Endodermal cell (in vitro differentiated cells): ENCODE data around the gene GBA3. TPM values are rescaled to one million over a fixed set of nuclear protein-coding genes. Genes with fewer than 3 reads are reported as not detected.

Source experiments
- DNase-seq: peaks from one replicate; pipeline ENCODE4 v3.0.0-alpha.2; 2017
- H3K27ac ChIP-seq: 2 replicates; pipeline ENCODE4 v1.5.1; 2013; ENCODE audit warnings: mild to moderate bottlenecking, low read depth, low read length, moderate library complexity
- H3K27me3 ChIP-seq: 2 replicates; pipeline ENCODE4 v1.6.1; 2013; ENCODE audit warnings: mild to moderate bottlenecking, low read length, moderate library complexity; ENCODE audit not compliant: insufficient read depth, control insufficient read depth, poor library complexity, severe bottlenecking
- H3K36me3 ChIP-seq: 2 replicates; pipeline ENCODE4 v1.7.0; 2013; ENCODE audit warnings: mild to moderate bottlenecking, low read length, moderate library complexity; ENCODE audit not compliant: control insufficient read depth, insufficient read depth
- H3K4me1 ChIP-seq: one replicate; pipeline ENCODE4 v1.7.0; 2013; ENCODE audit warnings: low read length; ENCODE audit not compliant: control insufficient read depth, insufficient read depth
- H3K4me3 ChIP-seq: 2 replicates; pipeline ENCODE4 v1.5.1; 2013; ENCODE audit warnings: mild to moderate bottlenecking, low read length, moderate library complexity
- H3K9ac ChIP-seq: 2 replicates; pipeline ENCODE4 v1.6.1; 2013; ENCODE audit warnings: mild to moderate bottlenecking, low read length, moderate library complexity; ENCODE audit not compliant: poor library complexity, severe bottlenecking; ENCODE audit errors: extremely low read depth
- H3K9me3 ChIP-seq: 2 replicates; pipeline ENCODE4 v1.6.1; 2013; ENCODE audit warnings: mild to moderate bottlenecking, low read length, moderate library complexity; ENCODE audit not compliant: control insufficient read depth
- H3K27ac Mint-ChIP-seq: 2 replicates; pipeline ENCODE4 v1.8.0; 2020; ENCODE audit warnings: mixed read lengths
- H3K27me3 Mint-ChIP-seq: 2 replicates; pipeline ENCODE4 v1.8.0; 2021; ENCODE audit warnings: mild to moderate bottlenecking, mixed read lengths; ENCODE audit not compliant: insufficient read depth
- H3K36me3 Mint-ChIP-seq: 2 replicates; pipeline ENCODE4 v1.8.0; 2020; ENCODE audit warnings: low read depth, mixed read lengths
- H3K4me1 Mint-ChIP-seq: 2 replicates; pipeline ENCODE4 v1.8.0; 2020; ENCODE audit warnings: mixed read lengths
- H3K4me3 Mint-ChIP-seq: 2 replicates; pipeline ENCODE4 v1.8.0; 2020; ENCODE audit warnings: mild to moderate bottlenecking, moderate library complexity, mixed read lengths
- H3K9me3 Mint-ChIP-seq: 2 replicates; pipeline ENCODE4 v1.8.0; 2020; ENCODE audit warnings: mild to moderate bottlenecking, mixed read lengths
- WGBS, 2 experiments: methylation state at CpG; one replicate each; pipeline versions ENCODE4 v1.1.5 to v1.1.7; 2013; ENCODE audit warnings: missing lambda C conversion rate in 2 of 2, mixed read lengths in 1 of 2; ENCODE audit not compliant: insufficient coverage in 1 of 2, insufficient read length in 1 of 2; 5-methylcytosine and 5-hydroxymethylcytosine counted together
- total RNA-seq, 2 donors: library from RNA; stranded (reverse); fragmentation: NEBNext Ultra II Directional in 1 of 2; extraction: Animal tissue kit (Norgen Biotek cat#: 25700) in 1 of 2; gene quantifications; 2 replicates in 1 of 2; 3 replicates in 1 of 2; pipeline ENCODE4 v1.2.1, GENCODE V29; 2021
- TF ChIP-seq, protein P1 (sequence below): fragments of 200-600 bp; sonication (generic); conservative IDR thresholded peaks from 2 replicates; pipeline ENCODE4 v1.5.0; 2021; ENCODE audit warnings: antibody characterized with exemption, mild to moderate bottlenecking

Gene GBA3
- total RNA-seq, 2 donors from 2014 or later = not detected

DNA sequence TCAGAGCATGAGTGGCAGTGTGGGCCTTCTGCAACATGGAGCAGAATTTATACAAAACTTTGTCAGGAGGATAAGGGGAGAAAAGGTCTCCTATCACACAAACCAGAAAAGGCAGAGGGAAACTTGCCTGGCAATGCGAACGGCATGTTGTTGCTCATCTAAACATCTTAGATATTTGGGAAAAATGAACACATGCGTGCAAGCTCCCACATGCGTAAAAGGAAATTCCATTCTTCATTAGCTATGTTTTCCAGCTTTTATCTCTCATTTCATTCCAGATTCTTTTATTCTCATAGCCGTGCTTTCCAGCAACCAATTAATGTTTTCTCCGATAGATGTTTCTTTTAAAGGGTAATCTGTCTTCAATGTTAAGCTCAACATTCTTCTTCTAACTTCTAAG, 31.3 kb upstream of the GBA3 start:
- Mint-ChIP-seq H3K9me3 (no peaks in the 10 kb centered on the region), H3K4me3 (no peak overlapping the region), H3K27me3 (no peaks in the 10 kb centered on the region), H3K27ac (no peak overlapping the region), H3K4me1 (no peaks in the 10 kb centered on the region), H3K36me3 (no peaks in the 10 kb centered on the region)
- no peak overlapping the region for H3K27ac ChIP-seq
- TF ChIP-seq, protein P1, sequence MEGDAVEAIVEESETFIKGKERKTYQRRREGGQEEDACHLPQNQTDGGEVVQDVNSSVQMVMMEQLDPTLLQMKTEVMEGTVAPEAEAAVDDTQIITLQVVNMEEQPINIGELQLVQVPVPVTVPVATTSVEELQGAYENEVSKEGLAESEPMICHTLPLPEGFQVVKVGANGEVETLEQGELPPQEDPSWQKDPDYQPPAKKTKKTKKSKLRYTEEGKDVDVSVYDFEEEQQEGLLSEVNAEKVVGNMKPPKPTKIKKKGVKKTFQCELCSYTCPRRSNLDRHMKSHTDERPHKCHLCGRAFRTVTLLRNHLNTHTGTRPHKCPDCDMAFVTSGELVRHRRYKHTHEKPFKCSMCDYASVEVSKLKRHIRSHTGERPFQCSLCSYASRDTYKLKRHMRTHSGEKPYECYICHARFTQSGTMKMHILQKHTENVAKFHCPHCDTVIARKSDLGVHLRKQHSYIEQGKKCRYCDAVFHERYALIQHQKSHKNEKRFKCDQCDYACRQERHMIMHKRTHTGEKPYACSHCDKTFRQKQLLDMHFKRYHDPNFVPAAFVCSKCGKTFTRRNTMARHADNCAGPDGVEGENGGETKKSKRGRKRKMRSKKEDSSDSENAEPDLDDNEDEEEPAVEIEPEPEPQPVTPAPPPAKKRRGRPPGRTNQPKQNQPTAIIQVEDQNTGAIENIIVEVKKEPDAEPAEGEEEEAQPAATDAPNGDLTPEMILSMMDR = no peak
- no peak for DNase-seq
- no peaks in the 10 kb centered on the region for H3K9me3 ChIP-seq
- no peak overlapping the region for H3K9ac ChIP-seq
- H3K36me3 ChIP-seq = no peaks in the 10 kb centered on the region
- no peak overlapping the region for H3K4me3 ChIP-seq
- H3K27me3 ChIP-seq = no peaks in the 10 kb centered on the region
- no peaks in the 10 kb centered on the region for H3K4me1 ChIP-seq
- 95 to 96% methylated on average over 4 to 6 of the region's 6 CpGs for WGBS, 2 experiments

- WGBS, 2 experiments = 93% methylated on average over 3 of the region's 3 CpGs; no CpG with 5 or more reads in 1 of the 2 experiments
- H3K4me3 ChIP-seq = no peak overlapping the region
- H3K27me3 Mint-ChIP-seq = peaks cover 10% of the 10 kb centered on the region
Measured at GRCh38 chr4:22667332-22667940, 25.3 kb upstream of the GBA3 start.

GRCh38 chr4:22668301-22668700, 24.4 kb upstream of the GBA3 start:
- no peak overlapping the region for H3K9ac ChIP-seq
- H3K36me3 Mint-ChIP-seq = no peaks in the 10 kb centered on the region
- TF ChIP-seq, protein P1 = no peak
- DNase-seq = no peak
- H3K4me1 ChIP-seq = no peaks in the 10 kb centered on the region
- H3K27me3 ChIP-seq = peaks cover 10% of the 10 kb centered on the region
- H3K27ac ChIP-seq = no peak overlapping the region
- no peaks in the 10 kb centered on the region for H3K9me3 ChIP-seq
- H3K4me3 Mint-ChIP-seq = no peak overlapping the region
- H3K4me1 Mint-ChIP-seq = peaks cover 6% of the 10 kb centered on the region
- H3K27me3 Mint-ChIP-seq = peaks cover 18% of the 10 kb centered on the region
- H3K4me3 ChIP-seq = no peak overlapping the region
- H3K9me3 Mint-ChIP-seq = no peaks in the 10 kb centered on the region
- no peak overlapping the region for H3K27ac Mint-ChIP-seq
- no peaks in the 10 kb centered on the region for H3K36me3 ChIP-seq

More at GRCh38 chr4:22667332-22667940, 25.3 kb upstream of the GBA3 start:
- no peaks in the 10 kb centered on the region for H3K9me3 ChIP-seq
- Mint-ChIP-seq H3K4me1 (peaks cover 6% of the 10 kb centered on the region), H3K9me3 (no peaks in the 10 kb centered on the region), H3K36me3 (no peaks in the 10 kb centered on the region), H3K4me3 (no peak overlapping the region), H3K27ac (no peak overlapping the region)
- H3K27ac ChIP-seq = no peak overlapping the region
- peaks cover 2% of the 10 kb centered on the region for H3K27me3 ChIP-seq
- H3K9ac ChIP-seq = no peak overlapping the region
- H3K4me1 ChIP-seq = no peaks in the 10 kb centered on the region
- no peak for DNase-seq
- TF ChIP-seq, protein P1 = peak; percentile 35
- H3K36me3 ChIP-seq = no peaks in the 10 kb centered on the region
